SK-N-MC (cell line): ENCODE data around the gene MOCS2.
"Not testable (repeated sequence)": the region's sequence is repeated elsewhere in the genome, so short reads cannot be mapped to it uniquely, and the experiment has no call there.

ENCODE experiments used
- DNase-seq: peaks from one replicate; pipeline ENCODE4 v3.0.0-alpha.2; 2011; ENCODE audit warnings: low read depth, low spot score
- H3K27ac ChIP-seq: fragments of 200-600 bp; sonication (generic); 2 replicates; pipeline ENCODE4 v1.5.1; 2016; ENCODE audit warnings: mixed run types
- H3K36me3 ChIP-seq: fragments of 200-600 bp; sonication (generic); 2 replicates; pipeline ENCODE4 v1.6.1; 2017; ENCODE audit warnings: antibody characterized with exemption, low read length, mixed read lengths; ENCODE audit not compliant: insufficient read depth
- H3K4me3 ChIP-seq: fragments of 200-600 bp; sonication (generic); 2 replicates; pipeline ENCODE4 v1.5.1; 2016
- H3K9ac ChIP-seq: fragments of 200-600 bp; sonication (generic); 2 replicates; pipeline ENCODE4 v1.8.0; 2017; ENCODE audit warnings: mixed run types, mixed read lengths; ENCODE audit not compliant: insufficient read length
- H3K9me3 ChIP-seq: fragments of 200-600 bp; sonication (generic); 2 replicates; pipeline ENCODE4 v1.6.1; 2017; ENCODE audit warnings: low read depth, mild to moderate bottlenecking, antibody characterized with exemption, low read length, moderate library complexity, mixed read lengths
- EZH2 ChIP-seq: fragments of 200-600 bp; sonication (generic); IDR thresholded peaks from one replicate; pipeline ENCODE4 v1.6.1; 2017; ENCODE audit warnings: antibody characterized with exemption
- FOXP2 ChIP-seq: optimal IDR thresholded peaks from 2 replicates; pipeline ENCODE3; 2011; ENCODE audit warnings: mild to moderate bottlenecking, moderate library complexity; ENCODE audit not compliant: insufficient read depth; ENCODE audit errors: extremely low read length, control extremely low read depth
- POLR2AphosphoS5 ChIP-seq: IDR thresholded peaks from 2 replicates; pipeline ENCODE4 v1.6.1; 2012; ENCODE audit warnings: mild to moderate bottlenecking, low read depth, low read length, borderline replicate concordance

The MOCS2 gene

DNA sequence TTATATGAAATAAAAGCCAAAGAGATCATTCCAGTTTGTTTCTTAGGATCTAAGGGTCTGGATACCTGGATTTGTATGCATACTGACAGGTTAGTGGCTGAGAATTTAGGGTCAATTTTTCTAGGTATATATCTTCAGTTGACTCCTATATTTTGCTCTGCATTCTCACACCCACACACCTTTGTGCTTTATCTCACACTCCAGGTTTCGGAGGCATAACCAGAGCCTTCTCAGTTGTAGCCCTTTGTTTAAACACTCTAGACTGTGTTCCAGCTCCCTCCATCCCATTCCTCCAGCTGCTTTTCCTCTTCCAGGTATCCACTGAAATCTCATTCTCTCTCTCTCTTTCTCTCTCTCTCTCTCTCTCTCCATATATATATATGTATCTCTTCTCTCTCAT lies 10.6 kb upstream of the MOCS2 start:
- no peak for DNase-seq
- Histone ChIP-seq H3K27ac (no peak overlapping the region), H3K4me3 (no peak overlapping the region), H3K9ac (no peak overlapping the region), H3K9me3 (no peaks in the 10 kb centered on the region), H3K36me3 (no peaks in the 10 kb centered on the region)
- TF ChIP-seq FOXP2 (no peak), POLR2AphosphoS5 (no peak), EZH2 (no peak)

- no peak overlapping the region for H3K27ac ChIP-seq
- TF ChIP-seq EZH2 (no peak), FOXP2 (no peak), POLR2AphosphoS5 (no peak)
- no peak for DNase-seq
- H3K9me3 ChIP-seq: no peaks in the 10 kb centered on the region
- H3K36me3 ChIP-seq: no peaks in the 10 kb centered on the region
- H3K9ac ChIP-seq: no peak overlapping the region
- no peak overlapping the region for H3K4me3 ChIP-seq
These were observed 9.3 kb upstream of the MOCS2 start for GRCh38 chr5:53118879-53119278.

DNA sequence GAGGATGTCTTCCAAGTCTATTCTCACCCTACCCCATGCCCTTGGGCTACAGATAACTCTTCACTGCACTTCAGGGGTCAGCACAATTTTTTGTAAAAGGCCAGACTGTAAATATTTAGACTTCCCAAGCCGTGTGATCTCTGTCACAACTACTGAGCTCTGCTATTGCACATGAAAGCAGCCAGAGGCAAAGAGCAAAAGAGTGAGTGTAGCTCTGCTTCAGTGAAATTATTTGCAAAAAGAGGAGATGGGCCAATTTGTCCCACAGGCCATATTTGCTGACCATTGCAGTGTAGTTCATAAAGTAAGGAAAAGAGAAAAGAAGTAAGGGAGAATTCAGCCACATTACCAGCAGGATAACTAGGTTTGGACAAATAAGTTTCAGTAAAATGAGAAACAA lies 7.0 kb upstream of the MOCS2 start:
- Histone ChIP-seq H3K9me3 (no peaks in the 10 kb centered on the region), H3K36me3 (no peaks in the 10 kb centered on the region), H3K4me3 (no peak overlapping the region), H3K27ac (no peak overlapping the region), H3K9ac (no peak overlapping the region)
- DNase-seq: no peak
- no peak for TF ChIP-seq POLR2AphosphoS5
- TF ChIP-seq FOXP2: no peak
- no peak for TF ChIP-seq EZH2

DNA sequence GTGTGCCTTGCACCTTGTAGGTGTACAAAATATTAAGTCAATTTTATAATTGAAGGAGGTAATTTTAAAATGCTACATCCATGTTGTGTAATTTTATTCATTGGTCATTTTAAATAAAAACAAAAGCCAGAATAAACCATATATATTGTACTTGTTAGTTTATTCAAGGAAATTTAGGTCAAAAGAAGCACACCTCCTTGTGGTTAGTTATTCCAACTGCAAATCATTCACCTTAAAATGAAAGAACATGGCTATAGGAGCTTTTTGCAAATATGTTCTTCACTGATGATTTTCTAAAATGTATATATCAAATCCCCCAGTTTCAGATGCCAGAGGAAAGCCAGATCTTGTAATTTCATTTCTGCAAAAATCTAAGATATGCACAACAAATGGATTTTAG lies 5.4 kb upstream of the MOCS2 start:
- H3K4me3 ChIP-seq: no peak overlapping the region
- no peaks in the 10 kb centered on the region for H3K9me3 ChIP-seq
- TF ChIP-seq EZH2: no peak
- TF ChIP-seq POLR2AphosphoS5: no peak
- TF ChIP-seq FOXP2: no peak
- no peak for DNase-seq
- H3K27ac ChIP-seq: no peak overlapping the region
- H3K36me3 ChIP-seq: no peaks in the 10 kb centered on the region
- H3K9ac ChIP-seq: no peak overlapping the region

GRCh38 chr5:53113947-53114346 lies 4.4 kb upstream of the MOCS2 start:
- no peak overlapping the region for H3K27ac ChIP-seq
- no peak for DNase-seq
- no peaks in the 10 kb centered on the region for H3K36me3 ChIP-seq
- no peak overlapping the region for H3K9ac ChIP-seq
- no peak overlapping the region for H3K4me3 ChIP-seq
- TF ChIP-seq POLR2AphosphoS5: no peak
- no peak for TF ChIP-seq FOXP2
- TF ChIP-seq EZH2: no peak
- no peaks in the 10 kb centered on the region for H3K9me3 ChIP-seq

GRCh38 chr5:53112909-53113308 lies 3.4 kb upstream of the MOCS2 start:
- no peaks in the 10 kb centered on the region for H3K36me3 ChIP-seq
- DNase-seq: no peak

DNA sequence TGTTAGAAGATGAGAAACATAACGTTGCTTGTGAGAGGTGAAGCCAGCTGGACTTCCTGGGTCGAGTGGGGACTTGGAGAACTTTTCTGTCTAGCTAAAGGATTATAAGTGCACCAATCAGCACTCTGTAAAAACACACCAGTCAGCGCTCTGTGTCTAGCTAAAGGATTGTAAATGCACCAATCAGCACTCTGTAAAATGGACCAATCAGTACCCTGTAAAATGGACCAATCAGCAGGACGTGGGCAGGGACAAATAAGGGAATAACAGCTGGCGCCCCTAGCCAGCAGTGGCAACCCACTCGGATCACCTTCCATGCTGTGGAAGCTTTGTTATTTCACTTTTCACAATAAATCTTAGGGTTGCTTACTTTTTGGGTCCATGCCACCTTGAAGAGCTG lies 2.8 kb upstream of the MOCS2 start:
- H3K27ac ChIP-seq: not testable (repeated sequence)

More at GRCh38 chr5:53112909-53113308, 3.4 kb upstream of the MOCS2 start:
- H3K4me3 ChIP-seq: no peak overlapping the region
- no peak for TF ChIP-seq FOXP2
- TF ChIP-seq EZH2: no peak
- TF ChIP-seq POLR2AphosphoS5: no peak
- no peak overlapping the region for H3K9ac ChIP-seq
- H3K27ac ChIP-seq: no peak overlapping the region
- H3K9me3 ChIP-seq: no peaks in the 10 kb centered on the region

GRCh38 chr5:53111139-53111538 lies 1.6 kb upstream of the MOCS2 start:
- H3K27ac ChIP-seq: no peak overlapping the region
- DNase-seq: no peak
- TF ChIP-seq POLR2AphosphoS5 (no peak), EZH2 (no peak), FOXP2 (no peak)
- H3K4me3 ChIP-seq: no peak overlapping the region
- no peaks in the 10 kb centered on the region for H3K9me3 ChIP-seq
- peaks cover 10% of the 10 kb centered on the region; the same call in 1 of the 2 replicates for H3K36me3 ChIP-seq
- no peak overlapping the region for H3K9ac ChIP-seq

More for the DNA sequence above, 2.8 kb upstream of the MOCS2 start:
- DNase-seq, H3K4me3 ChIP-seq, H3K9ac ChIP-seq, H3K9me3 ChIP-seq, H3K36me3 ChIP-seq: not testable (repeated sequence)

DNA sequence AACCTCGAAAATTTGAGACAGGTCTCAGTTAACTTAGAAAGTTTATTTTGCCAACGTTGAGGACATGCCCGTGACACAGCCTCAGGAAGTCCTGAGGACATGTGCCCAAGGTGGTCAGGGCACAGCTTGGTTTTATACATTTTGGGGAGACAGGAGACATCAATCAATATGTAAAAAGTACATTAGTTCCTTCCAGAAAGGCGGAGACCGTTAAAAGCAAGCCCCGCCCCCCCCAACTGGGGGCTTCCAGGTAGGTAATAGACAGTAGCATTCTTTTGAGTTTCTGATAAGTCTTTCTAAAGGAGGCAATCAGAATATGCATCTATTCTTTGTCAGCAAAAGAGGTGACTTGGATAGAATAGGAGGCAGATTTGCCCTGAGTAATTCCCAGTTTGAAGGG lies 599 bp upstream of the MOCS2 start:
- H3K36me3 ChIP-seq: peaks cover 15% of the 10 kb centered on the region; the same call in 1 of the 2 replicates
- H3K9ac ChIP-seq: peak overlapping the region; percentile 69
- no peak overlapping the region for H3K27ac ChIP-seq
- no peaks in the 10 kb centered on the region for H3K9me3 ChIP-seq
- DNase-seq: no peak
- H3K4me3 ChIP-seq: peak overlapping the region; percentile 79
- no peak for TF ChIP-seq POLR2AphosphoS5
- no peak for TF ChIP-seq EZH2
